Right atrium auricular region (tissue), 2 donors: ENCODE measurements around the gene ADPRHL1. TPM values are rescaled to one million over a fixed set of nuclear protein-coding genes. Genes with fewer than 3 reads are reported as not detected.

ENCODE experiments used
- DNase-seq: peaks from one replicate; pipeline ENCODE4 v3.0.0-alpha.2; 2019; ENCODE audit warnings: low spot score
- H3K27ac ChIP-seq, 2 donors: fragments of 200-600 bp; sonication (generic); 1 replicate in 1 of 2; 2 replicates in 1 of 2; pipeline ENCODE4 v1.5.1; 2016 to 2019
- H3K27me3 ChIP-seq, 2 donors: fragments of 200-600 bp; sonication (generic); one replicate each; pipeline versions ENCODE4 v1.5.1 to v1.6.0; 2017 to 2019
- H3K36me3 ChIP-seq: fragments of 200-600 bp; sonication (generic); one replicate; pipeline ENCODE4 v1.5.1; 2016
- H3K4me1 ChIP-seq, 2 donors: fragments of 200-600 bp; sonication (generic); one replicate each; pipeline versions ENCODE4 v1.5.1 to v1.6.0; 2017 to 2019
- H3K4me3 ChIP-seq, 2 donors: fragments of 200-600 bp; sonication (generic); 1 replicate in 1 of 2; 2 replicates in 1 of 2; pipeline ENCODE4 v1.5.1; 2017 to 2019; ENCODE audit warnings: mild to moderate bottlenecking in 1 of 2, moderate library complexity in 1 of 2
- H3K9me3 ChIP-seq, 2 donors: fragments of 200-600 bp; sonication (generic); one replicate each; pipeline ENCODE4 v1.5.1; 2019
- total RNA-seq, 2 donors: library from RNA; depleted of rRNA; stranded (reverse); fragments of >200 nt; gene quantifications; one replicate each; pipeline ENCODE4 v1.1.0, GENCODE V29; 2016
- TF ChIP-seq, protein P1 (sequence below), 2 donors: fragments of 200-600 bp; sonication (generic); IDR thresholded peaks; one replicate each; pipeline ENCODE4 v1.5.1; 2019; ENCODE audit warnings: antibody characterized with exemption in 2 of 2

ADPRHL1 gene
- total RNA-seq, 2 donors from 2014 or later: 222 to 329 TPM

DNA sequence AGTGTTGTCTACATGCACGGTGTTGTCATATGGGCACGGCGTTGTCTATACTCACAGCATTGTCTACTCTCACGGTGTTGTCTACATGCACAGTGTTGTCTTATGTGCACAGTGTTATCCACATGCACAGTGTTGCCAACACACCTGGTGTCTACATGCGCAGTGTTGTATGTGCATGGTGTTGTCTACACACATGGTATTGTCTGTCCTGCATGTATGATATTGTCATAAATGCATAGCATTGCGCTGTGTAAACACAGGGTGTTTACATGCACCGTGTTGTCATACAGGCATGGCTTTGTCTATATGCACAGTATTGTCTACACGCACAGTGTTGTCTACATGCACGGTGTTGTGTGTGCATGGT, 6.8 kb downstream of the ADPRHL1 start:
- TF ChIP-seq, protein P1, sequence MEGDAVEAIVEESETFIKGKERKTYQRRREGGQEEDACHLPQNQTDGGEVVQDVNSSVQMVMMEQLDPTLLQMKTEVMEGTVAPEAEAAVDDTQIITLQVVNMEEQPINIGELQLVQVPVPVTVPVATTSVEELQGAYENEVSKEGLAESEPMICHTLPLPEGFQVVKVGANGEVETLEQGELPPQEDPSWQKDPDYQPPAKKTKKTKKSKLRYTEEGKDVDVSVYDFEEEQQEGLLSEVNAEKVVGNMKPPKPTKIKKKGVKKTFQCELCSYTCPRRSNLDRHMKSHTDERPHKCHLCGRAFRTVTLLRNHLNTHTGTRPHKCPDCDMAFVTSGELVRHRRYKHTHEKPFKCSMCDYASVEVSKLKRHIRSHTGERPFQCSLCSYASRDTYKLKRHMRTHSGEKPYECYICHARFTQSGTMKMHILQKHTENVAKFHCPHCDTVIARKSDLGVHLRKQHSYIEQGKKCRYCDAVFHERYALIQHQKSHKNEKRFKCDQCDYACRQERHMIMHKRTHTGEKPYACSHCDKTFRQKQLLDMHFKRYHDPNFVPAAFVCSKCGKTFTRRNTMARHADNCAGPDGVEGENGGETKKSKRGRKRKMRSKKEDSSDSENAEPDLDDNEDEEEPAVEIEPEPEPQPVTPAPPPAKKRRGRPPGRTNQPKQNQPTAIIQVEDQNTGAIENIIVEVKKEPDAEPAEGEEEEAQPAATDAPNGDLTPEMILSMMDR (IDR thresholded peaks at IDR 0.05): no peak
- Histone ChIP-seq H3K27ac (no peak overlapping the region), H3K4me1 (peaks cover 0 to 55% of the 10 kb centered on the region in 2 donors), H3K4me3 (no peak overlapping the region), H3K27me3 (no peaks in the 10 kb centered on the region), H3K36me3 (peaks cover 26% of the 10 kb centered on the region), H3K9me3 (no peaks in the 10 kb centered on the region)
- no peak for DNase-seq

DNA sequence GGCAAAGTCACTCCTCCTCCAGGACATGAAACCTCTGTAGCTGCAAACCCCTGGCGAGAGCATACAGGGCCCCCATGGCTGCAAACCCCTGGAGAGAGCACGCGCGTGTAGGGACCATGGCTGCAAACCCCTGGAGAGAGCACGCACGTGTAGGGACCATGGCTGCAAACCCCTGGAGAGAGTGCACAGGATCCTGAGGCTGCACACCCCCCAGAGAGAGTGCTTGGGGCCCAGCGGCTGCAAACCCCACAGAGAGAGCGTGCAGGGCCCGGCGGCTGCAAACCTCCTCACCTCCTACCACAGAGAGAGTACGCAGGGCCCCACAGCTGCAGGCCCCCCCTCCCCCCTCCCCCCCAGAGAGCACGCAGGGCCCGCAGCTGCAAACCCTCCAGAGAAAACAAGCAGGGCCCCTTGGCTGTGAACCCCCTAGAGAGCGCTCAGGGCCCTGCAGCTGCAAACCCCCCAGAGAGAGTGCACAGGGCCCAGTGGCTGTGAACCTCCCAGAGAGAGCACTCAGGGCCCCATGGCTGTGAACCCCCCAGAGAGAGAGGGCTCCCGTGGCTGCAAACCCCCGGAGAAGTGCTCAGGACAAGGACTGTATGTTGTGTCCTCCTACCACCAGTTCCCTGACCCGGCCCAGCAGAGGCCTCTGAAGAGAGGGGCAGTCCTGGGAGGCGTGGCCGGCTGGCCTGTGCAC, 7.3 kb downstream of the ADPRHL1 start:
- DNase-seq: no peak
- TF ChIP-seq, protein P1 (IDR thresholded peaks at IDR 0.05): no peak
- Histone ChIP-seq H3K27me3 (no peaks in the 10 kb centered on the region), H3K36me3 (peaks cover 32% of the 10 kb centered on the region), H3K27ac (peak overlapping the region in 1 of 2 donors; percentile 32), H3K9me3 (no peaks in the 10 kb centered on the region), H3K4me3 (no peak overlapping the region), H3K4me1 (peaks cover 0 to 55% of the 10 kb centered on the region in 2 donors)

DNA sequence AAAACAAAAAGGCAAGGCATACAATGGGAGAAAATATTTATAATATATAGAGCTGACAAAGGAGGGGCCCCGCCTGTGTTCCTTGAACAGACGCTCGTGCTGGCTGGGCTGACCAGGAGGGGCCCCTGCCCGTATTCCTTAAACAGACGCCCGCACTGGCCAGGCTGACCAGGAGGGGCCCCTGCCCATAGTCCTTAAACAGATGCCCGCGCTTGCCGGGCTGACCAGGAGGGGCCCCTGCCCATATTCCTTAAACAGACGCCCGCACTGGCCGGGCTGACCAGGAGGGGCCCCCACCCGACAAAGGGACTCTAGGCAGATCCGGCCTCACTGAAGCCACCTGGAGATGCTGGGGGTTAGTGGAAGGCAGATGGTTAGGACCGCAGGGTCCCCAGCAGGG, 9.3 kb downstream of the ADPRHL1 start:
- DNase-seq: no peak
- Histone ChIP-seq H3K36me3 (peaks cover 47% of the 10 kb centered on the region), H3K27me3 (no peaks in the 10 kb centered on the region), H3K4me3 (no peak overlapping the region), H3K4me1 (peaks cover 0 to 43% of the 10 kb centered on the region in 2 donors), H3K27ac (peak overlapping the region in 1 of 2 donors; percentile 32), H3K9me3 (no peaks in the 10 kb centered on the region)
- TF ChIP-seq, protein P1 (IDR thresholded peaks at IDR 0.05): no peak

GRCh38 chr13:113442985-113443362, 10.3 kb downstream of the ADPRHL1 start:
- H3K4me1 ChIP-seq: peaks cover 0 to 33% of the 10 kb centered on the region in 2 donors
- no peaks in the 10 kb centered on the region for H3K27me3 ChIP-seq
- H3K9me3 ChIP-seq: no peaks in the 10 kb centered on the region
- peaks cover 56% of the 10 kb centered on the region for H3K36me3 ChIP-seq
- H3K4me3 ChIP-seq: no peak overlapping the region
- DNase-seq: no peak
- H3K27ac ChIP-seq: no peak overlapping the region
- TF ChIP-seq, protein P1 (IDR thresholded peaks at IDR 0.05): no peak

DNA sequence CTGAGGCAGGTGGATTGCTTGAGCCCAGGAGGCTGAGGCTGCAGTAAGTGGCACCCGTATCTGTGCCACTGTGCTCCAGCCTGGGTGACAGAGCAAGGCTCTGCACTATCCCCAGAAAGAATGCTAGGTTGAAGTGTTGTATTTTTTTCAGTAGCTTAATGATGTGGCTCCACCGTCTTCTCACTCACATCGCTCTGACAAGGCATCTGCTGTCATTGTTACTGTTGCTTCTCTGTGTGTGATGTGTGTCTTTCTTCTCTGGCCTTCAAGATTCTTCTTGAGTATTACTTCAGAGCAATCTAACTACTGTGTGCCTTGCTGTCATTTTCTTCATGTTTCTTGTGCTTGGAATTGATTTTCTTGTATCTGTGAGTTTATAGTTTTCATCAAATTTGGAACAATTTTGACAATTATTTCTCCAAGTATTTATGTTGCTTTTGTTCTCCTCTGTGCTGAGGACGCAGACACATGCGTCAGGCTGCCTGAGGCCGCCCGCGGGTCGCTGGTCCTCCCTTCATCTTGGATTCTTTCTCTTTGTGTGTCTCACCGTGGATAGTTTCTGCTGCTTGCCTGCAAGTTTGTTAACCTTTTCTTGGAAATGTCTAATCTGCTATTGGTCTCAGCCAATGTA, 10.8 kb downstream of the ADPRHL1 start:
- H3K27ac ChIP-seq: no peak overlapping the region
- no peaks in the 10 kb centered on the region for H3K27me3 ChIP-seq
- DNase-seq: no peak
- H3K36me3 ChIP-seq: peaks cover 59% of the 10 kb centered on the region
- no peaks in the 10 kb centered on the region for H3K9me3 ChIP-seq
- TF ChIP-seq, protein P1 (IDR thresholded peaks at IDR 0.05): no peak
- peaks cover 0 to 28% of the 10 kb centered on the region in 2 donors for H3K4me1 ChIP-seq
- no peak overlapping the region for H3K4me3 ChIP-seq
